PC-9 (cell line): ENCODE data around the gene SULT2A1.

Experiments used
- EZH2 ChIP-seq: fragments of 200-600 bp; sonication (generic); IDR thresholded peaks from 2 replicates; pipeline ENCODE4 v1.8.0; 2017; ENCODE audit warnings: antibody characterized with exemption, low read depth
- TF ChIP-seq, protein P1 (sequence below): fragments of 200-600 bp; sonication (generic); conservative IDR thresholded peaks from 2 replicates; pipeline ENCODE4 v1.6.1; 2017; ENCODE audit warnings: mixed run types, antibody characterized with exemption, mild to moderate bottlenecking, moderate library complexity

- TF ChIP-seq, protein P1, sequence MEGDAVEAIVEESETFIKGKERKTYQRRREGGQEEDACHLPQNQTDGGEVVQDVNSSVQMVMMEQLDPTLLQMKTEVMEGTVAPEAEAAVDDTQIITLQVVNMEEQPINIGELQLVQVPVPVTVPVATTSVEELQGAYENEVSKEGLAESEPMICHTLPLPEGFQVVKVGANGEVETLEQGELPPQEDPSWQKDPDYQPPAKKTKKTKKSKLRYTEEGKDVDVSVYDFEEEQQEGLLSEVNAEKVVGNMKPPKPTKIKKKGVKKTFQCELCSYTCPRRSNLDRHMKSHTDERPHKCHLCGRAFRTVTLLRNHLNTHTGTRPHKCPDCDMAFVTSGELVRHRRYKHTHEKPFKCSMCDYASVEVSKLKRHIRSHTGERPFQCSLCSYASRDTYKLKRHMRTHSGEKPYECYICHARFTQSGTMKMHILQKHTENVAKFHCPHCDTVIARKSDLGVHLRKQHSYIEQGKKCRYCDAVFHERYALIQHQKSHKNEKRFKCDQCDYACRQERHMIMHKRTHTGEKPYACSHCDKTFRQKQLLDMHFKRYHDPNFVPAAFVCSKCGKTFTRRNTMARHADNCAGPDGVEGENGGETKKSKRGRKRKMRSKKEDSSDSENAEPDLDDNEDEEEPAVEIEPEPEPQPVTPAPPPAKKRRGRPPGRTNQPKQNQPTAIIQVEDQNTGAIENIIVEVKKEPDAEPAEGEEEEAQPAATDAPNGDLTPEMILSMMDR = no peak
- TF ChIP-seq EZH2 = no peak
Observed at GRCh38 chr19:47895165-47895782, 9.2 kb upstream of the SULT2A1 start.
